Activated CD8-positive, alpha-beta T cell treated with anti-CD3 and anti-CD28 coated beads, Interleukin-2, amount 10 ng/mL, durations not matched to agents 7 days and 5 days (primary cell): ENCODE results near the gene MYOG. TPM values are rescaled to one million over a fixed set of nuclear protein-coding genes. Genes with fewer than 3 reads are reported as not detected.

Experiments used
- ATAC-seq: fragments of 150-1000 bp; cut with Tn5 transposase; one replicate; pipeline ENCODE4 v1.10.0; 2021; ENCODE audit warnings: moderate library complexity
- CTCF ChIA-PET: fragments of 350-600 bp; sonication (Branson Sonifier 250); formaldehyde crosslinking; loops from one replicate; lab custom pipeline; 2021; ENCODE audit warnings: antibody characterized with exemption; lab: Charles Lee
- POLR2A ChIA-PET: fragments of 350-600 bp; sonication (Branson Sonifier 250); formaldehyde crosslinking; loops from one replicate; lab custom pipeline; 2021; ENCODE audit warnings: antibody characterized with exemption; lab: Charles Lee
- DNase-seq: peaks from one replicate; pipeline ENCODE4 v3.0.0-alpha.2; 2020
- H3K27ac Mint-ChIP-seq: one replicate; pipeline ENCODE4 v1.8.0; 2021; ENCODE audit warnings: mild to moderate bottlenecking, mixed read lengths
- H3K27me3 Mint-ChIP-seq: one replicate; pipeline ENCODE4 v1.8.0; 2021; ENCODE audit warnings: low read depth, mixed read lengths
- H3K36me3 Mint-ChIP-seq: one replicate; pipeline ENCODE4 v1.8.0; 2021; ENCODE audit warnings: low read depth, mixed read lengths
- H3K4me1 Mint-ChIP-seq: one replicate; pipeline ENCODE4 v1.8.0; 2021; ENCODE audit warnings: low read depth, mixed read lengths
- H3K4me3 Mint-ChIP-seq: one replicate; pipeline ENCODE4 v1.8.0; 2021; ENCODE audit warnings: mild to moderate bottlenecking, mixed read lengths
- H3K9me3 Mint-ChIP-seq: one replicate; pipeline ENCODE4 v1.8.0; 2022; ENCODE audit warnings: mixed read lengths; ENCODE audit not compliant: insufficient read depth
- total RNA-seq, 2 experiments: library from RNA; stranded (reverse); gene quantifications; one replicate each; pipeline ENCODE4 v1.2.3, GENCODE V29; 2021

MYOG gene
- total RNA-seq, 2 experiments from 2014 or later = not detected

DNA sequence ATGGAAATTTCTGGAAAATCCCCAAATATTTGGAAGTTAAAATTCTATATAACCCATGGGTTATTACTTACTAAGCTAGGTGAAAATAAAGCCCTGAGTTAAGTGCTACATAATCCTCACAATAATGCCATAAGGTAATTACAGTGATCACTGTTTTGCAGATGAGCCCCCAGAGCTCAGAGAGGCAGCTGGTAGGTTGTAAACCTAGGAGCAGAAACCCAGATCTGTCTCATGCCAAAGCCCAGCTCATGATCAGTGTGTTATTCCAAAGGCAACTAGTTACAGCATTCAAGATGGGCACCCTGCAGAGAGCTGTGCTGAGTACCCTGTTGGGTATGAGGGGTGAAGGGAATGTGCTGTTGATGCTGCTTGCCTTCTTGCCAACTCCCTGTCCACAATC is 10.8 kb upstream of the MYOG start:
- DNase-seq (no peak), ATAC-seq (no peak)
- POLR2A ChIA-PET = no interaction called here
- Mint-ChIP-seq H3K9me3 (peaks cover 16% of the 10 kb centered on the region), H3K4me3 (no peak overlapping the region), H3K27me3 (peaks cover 19% of the 10 kb centered on the region), H3K4me1 (no peaks in the 10 kb centered on the region), H3K36me3 (no peaks in the 10 kb centered on the region), H3K27ac (no peak overlapping the region)
- CTCF ChIA-PET = interaction anchor here (1.0 kb wide), 1 partner anchor 57 kb away, joined by 4 read pairs; no protein-coding TSS in a partner anchor

GRCh38 chr1:203095061-203095690 is 9.4 kb upstream of the MYOG start:
- Mint-ChIP-seq H3K27me3 (peaks cover 24% of the 10 kb centered on the region), H3K36me3 (no peaks in the 10 kb centered on the region), H3K27ac (no peak overlapping the region), H3K4me3 (no peak overlapping the region), H3K9me3 (peaks cover 16% of the 10 kb centered on the region), H3K4me1 (no peaks in the 10 kb centered on the region)
- POLR2A ChIA-PET = no interaction called here
- ATAC-seq = no peak
- CTCF ChIA-PET = interaction anchor here (1.4 kb wide), 1 partner anchor 10 kb away, joined by 3 read pairs; no protein-coding TSS in a partner anchor
- DNase-seq = no peak

DNA sequence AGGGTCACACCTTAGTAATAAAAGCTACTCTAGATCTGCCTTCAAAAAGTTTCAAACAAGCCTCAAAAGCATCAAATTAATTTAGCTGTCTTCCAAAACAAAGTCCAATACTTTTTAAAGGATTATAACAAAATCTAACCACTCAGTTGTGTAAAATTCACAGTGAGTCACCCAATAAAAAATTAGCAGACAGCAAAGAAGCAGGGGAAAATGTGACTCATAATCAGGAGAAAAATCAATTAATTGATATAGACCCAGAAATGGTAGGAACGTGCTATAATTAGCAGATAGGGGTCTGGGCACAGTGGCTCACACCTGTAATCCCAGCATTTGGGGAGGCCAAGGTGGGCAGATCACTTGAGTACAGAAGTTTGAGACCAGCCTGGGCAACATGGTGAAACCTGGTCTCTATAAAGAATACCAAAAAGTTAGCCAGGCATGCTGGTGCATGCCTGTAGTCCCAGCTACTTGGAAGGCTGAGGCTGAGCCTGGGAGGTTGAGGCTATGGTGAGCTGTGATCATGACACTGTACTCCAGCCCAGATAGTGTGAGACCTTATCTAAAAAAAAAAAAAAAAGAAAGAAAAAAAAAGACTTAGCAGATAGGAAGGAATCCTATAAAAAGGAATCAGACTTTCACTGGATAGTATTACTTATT is 8.1 kb upstream of the MYOG start:
- ATAC-seq (no peak), DNase-seq (no peak)
- Mint-ChIP-seq H3K27ac (no peak overlapping the region), H3K9me3 (peaks cover 16% of the 10 kb centered on the region), H3K4me3 (no peak overlapping the region), H3K36me3 (no peaks in the 10 kb centered on the region), H3K4me1 (no peaks in the 10 kb centered on the region), H3K27me3 (peaks cover 24% of the 10 kb centered on the region)
- CTCF ChIA-PET = interaction anchor here (1.4 kb wide), 1 partner anchor 9 kb away, joined by 3 read pairs; no protein-coding TSS in a partner anchor
- POLR2A ChIA-PET = no interaction called here

DNA sequence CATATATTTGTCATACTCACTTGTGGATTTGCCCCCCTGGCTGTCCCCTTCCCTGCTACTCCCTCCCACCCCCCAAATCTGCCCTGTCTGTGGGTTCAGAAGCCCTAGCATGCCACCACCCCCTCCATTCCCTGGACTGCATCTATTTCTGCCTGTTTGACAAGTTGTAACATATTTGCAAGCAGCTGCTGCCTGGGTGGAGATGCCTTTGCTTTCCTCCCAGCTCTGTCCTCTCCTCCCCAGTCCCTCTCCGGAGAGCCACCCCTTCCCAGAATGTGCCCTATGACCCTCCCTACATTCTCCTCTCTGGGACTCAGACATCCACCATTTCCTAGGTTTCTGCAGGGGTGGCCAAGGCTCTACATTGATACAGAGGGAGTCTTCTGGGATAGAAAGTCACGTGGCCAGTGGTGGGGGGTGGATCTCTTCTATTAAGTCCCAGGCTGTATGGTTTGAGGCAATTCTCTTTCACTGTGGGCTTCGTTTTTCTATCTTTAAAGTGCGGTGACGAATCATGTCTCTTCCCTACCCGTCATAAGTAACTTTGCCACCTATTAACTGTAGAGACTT is 6.0 kb upstream of the MYOG start:
- ATAC-seq (no peak), DNase-seq (no peak)
- Mint-ChIP-seq H3K4me1 (no peaks in the 10 kb centered on the region), H3K27ac (no peak overlapping the region), H3K36me3 (no peaks in the 10 kb centered on the region), H3K27me3 (peaks cover 23% of the 10 kb centered on the region), H3K9me3 (peaks cover 16% of the 10 kb centered on the region), H3K4me3 (no peak overlapping the region)
- POLR2A ChIA-PET = no interaction called here
- CTCF ChIA-PET = no interaction called here

GRCh38 chr1:203091199-203091477 is 5.3 kb upstream of the MYOG start:
- ATAC-seq = no peak
- CTCF ChIA-PET = no interaction called here
- peaks cover 20% of the 10 kb centered on the region for H3K27me3 Mint-ChIP-seq

DNA sequence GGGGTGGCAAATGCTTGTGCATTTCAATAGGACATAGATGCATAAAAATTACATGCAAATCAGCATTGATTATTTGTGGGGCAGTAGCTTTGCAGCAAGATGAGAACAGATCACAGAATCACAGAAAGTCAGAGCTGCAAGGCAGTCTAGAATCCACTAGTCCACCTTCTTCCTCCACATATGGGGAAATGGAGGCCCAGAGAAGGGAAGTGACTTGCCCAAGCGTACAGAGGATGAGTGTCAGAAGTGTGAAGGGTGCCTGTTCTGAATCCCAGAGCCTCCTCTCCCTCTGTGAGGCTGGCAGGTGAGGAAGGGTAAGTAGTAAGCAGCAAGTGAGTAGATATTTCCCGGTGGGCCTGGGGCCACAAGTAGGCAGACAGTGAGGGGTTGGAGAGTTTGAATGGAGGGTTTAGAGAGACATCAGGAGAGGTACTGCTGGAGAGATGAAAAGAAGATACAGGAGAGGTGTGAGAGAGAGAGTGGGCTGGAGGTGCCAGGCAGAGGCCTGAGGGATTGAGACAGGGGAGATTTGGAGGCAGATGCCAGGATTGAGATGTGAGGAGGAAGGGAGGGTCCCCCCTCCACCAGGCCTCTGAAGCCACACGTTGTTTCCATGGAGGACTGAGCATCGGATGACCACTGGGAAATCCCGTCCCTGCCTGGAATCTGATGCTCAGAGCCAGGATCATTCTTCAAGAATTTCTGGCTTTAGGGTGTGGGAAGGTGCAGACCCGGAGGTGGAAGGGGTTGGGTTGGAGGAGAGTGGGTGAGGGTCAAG is 4.8 kb upstream of the MYOG start:
- CTCF ChIA-PET = no interaction called here
- DNase-seq (no peak), ATAC-seq (no peak)
- Mint-ChIP-seq H3K36me3 (no peaks in the 10 kb centered on the region), H3K4me3 (no peak overlapping the region), H3K9me3 (peaks cover 11% of the 10 kb centered on the region), H3K27me3 (peaks cover 17% of the 10 kb centered on the region), H3K27ac (no peak overlapping the region), H3K4me1 (no peaks in the 10 kb centered on the region)
- POLR2A ChIA-PET = no interaction called here

More at GRCh38 chr1:203091199-203091477, 5.3 kb upstream of the MYOG start:
- Mint-ChIP-seq H3K27ac (no peak overlapping the region), H3K4me3 (no peak overlapping the region), H3K36me3 (no peaks in the 10 kb centered on the region), H3K9me3 (peaks cover 16% of the 10 kb centered on the region), H3K4me1 (no peaks in the 10 kb centered on the region)
- no peak for DNase-seq
- POLR2A ChIA-PET = no interaction called here

DNA sequence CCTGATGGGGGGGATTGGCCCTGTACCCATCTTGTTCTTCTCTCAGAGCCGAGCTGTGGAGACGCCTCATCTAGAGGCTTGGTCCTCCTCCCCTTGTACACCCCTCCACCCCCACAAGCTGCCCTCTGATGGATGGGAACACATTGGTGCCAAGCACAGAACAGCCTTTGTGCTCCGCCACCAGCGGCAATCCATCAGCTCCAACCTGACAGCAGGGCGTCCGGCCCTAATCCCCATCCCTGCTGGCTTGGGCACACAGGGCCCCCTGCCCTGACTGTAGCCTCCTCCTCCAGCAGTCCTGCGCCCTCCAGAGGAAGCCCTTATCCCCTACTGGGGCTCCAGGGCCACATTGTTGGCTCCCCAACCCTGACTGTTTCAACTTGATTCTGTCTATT is 3.8 kb upstream of the MYOG start:
- Mint-ChIP-seq H3K4me3 (no peak overlapping the region), H3K9me3 (peaks cover 1% of the 10 kb centered on the region), H3K27ac (no peak overlapping the region), H3K36me3 (no peaks in the 10 kb centered on the region), H3K4me1 (no peaks in the 10 kb centered on the region), H3K27me3 (peaks cover 13% of the 10 kb centered on the region)
- ChIA-PET CTCF (interaction anchor here (0.9 kb wide), 1 partner anchor 50 kb away, joined by 5 read pairs; no protein-coding TSS in a partner anchor), POLR2A (no interaction called here)
- DNase-seq = no peak
- ATAC-seq = no peak

DNA sequence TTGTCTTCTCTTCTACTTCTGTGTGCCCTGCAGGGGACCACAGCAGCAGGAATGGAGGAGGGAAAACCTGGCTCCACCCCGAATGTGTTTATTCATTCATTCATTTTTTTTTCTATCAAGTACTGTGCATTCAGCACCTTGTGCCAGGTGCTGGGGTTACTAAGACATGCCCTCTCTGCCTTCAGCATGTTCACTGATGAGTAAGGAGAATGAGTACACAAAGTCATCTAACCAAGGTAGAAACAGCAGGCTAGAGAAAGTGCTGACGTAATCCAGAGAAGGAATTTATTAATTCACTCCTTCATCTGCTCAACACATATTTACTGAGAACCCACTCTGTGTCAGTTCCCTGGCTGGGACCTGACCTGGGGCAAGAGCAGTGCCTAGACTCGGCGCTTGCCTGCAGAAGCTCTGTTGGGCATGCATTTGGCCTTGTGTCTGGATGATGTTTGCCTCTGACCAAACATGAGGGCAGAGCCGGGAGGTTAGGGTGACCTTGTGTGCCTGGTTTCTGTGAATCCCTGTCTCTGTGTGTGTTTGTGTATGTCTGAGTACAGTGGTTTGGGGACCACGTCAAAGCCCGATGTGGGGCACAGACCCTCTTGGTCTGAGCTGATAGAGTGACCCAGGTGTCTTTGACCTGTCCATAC is 3.3 kb upstream of the MYOG start:
- peaks cover 9% of the 10 kb centered on the region for H3K27me3 Mint-ChIP-seq
- ChIA-PET POLR2A (no interaction called here), CTCF (interaction anchor here (0.9 kb wide), 1 partner anchor 50 kb away, joined by 5 read pairs; no protein-coding TSS in a partner anchor)
- no peaks in the 10 kb centered on the region for H3K36me3 Mint-ChIP-seq
- H3K9me3 Mint-ChIP-seq = no peaks in the 10 kb centered on the region
- DNase-seq (no peak), ATAC-seq (no peak)
- H3K27ac Mint-ChIP-seq = no peak overlapping the region
- H3K4me1 Mint-ChIP-seq = no peaks in the 10 kb centered on the region
- H3K4me3 Mint-ChIP-seq = no peak overlapping the region

- no peaks in the 10 kb centered on the region for H3K4me1 Mint-ChIP-seq
- peaks cover 9% of the 10 kb centered on the region for H3K27me3 Mint-ChIP-seq
- ATAC-seq = no peak
- DNase-seq = no peak
- H3K36me3 Mint-ChIP-seq = no peaks in the 10 kb centered on the region
- ChIA-PET POLR2A (interaction anchor here (0.6 kb wide), 1 partner anchor 55 kb away, joined by 3 read pairs; no protein-coding TSS in a partner anchor), CTCF (interaction anchor here (0.6 kb wide), 1 partner anchor 14 kb away, joined by 3 read pairs; no protein-coding TSS in a partner anchor)
- H3K9me3 Mint-ChIP-seq = no peaks in the 10 kb centered on the region
- H3K4me3 Mint-ChIP-seq = no peak overlapping the region
- H3K27ac Mint-ChIP-seq = no peak overlapping the region
These were observed 2.6 kb upstream of the MYOG start for GRCh38 chr1:203088441-203088840.

GRCh38 chr1:203086992-203087763 is 1.4 kb upstream of the MYOG start:
- no peak for ATAC-seq
- H3K36me3 Mint-ChIP-seq = no peaks in the 10 kb centered on the region
- no peak overlapping the region for H3K4me3 Mint-ChIP-seq
- CTCF ChIA-PET = no interaction called here
- H3K4me1 Mint-ChIP-seq = no peaks in the 10 kb centered on the region
- POLR2A ChIA-PET = interaction anchor here (1.3 kb wide), 1 partner anchor 10 kb away, joined by 3 read pairs; no protein-coding TSS in a partner anchor
- no peak for DNase-seq
- peaks cover 7% of the 10 kb centered on the region for H3K27me3 Mint-ChIP-seq
- no peaks in the 10 kb centered on the region for H3K9me3 Mint-ChIP-seq
- no peak overlapping the region for H3K27ac Mint-ChIP-seq
